H1 (cell line): ENCODE measurements around the gene PHYH.

Experiments used
- ASH2L ChIP-seq: fragments of 200-600, 300-600 bp; sonication (generic); IDR thresholded peaks from one replicate; pipeline ENCODE4 v1.7.1; 2017; ENCODE audit warnings: low read length
- ATF2 ChIP-seq: IDR thresholded peaks from 2 replicates; pipeline ENCODE4 v1.6.1; 2012; ENCODE audit warnings: low read length, inconsistent platforms
- CBX5 ChIP-seq: fragments of 300-800, 300-1000 bp; sonication (generic); IDR thresholded peaks from 2 replicates; pipeline ENCODE4 v1.7.1; 2016; ENCODE audit warnings: antibody characterized with exemption, low read length, low read depth
- CTCF ChIP-seq, 3 experiments: IDR thresholded peaks; 1 replicate in 2 of 3; 2 replicates in 1 of 3; pipeline versions ENCODE4 v1.5.1 to v1.6.1; 2011; ENCODE audit warnings: low read length in 3 of 3, mild to moderate bottlenecking in 3 of 3, inconsistent platforms in 2 of 3, low read depth in 1 of 3, moderate library complexity in 1 of 3; ENCODE audit not compliant: insufficient read depth in 1 of 3; ENCODE audit errors: control extremely low read depth in 1 of 3
- EZH2 ChIP-seq: fragments of 200-600 bp; sonication (generic); IDR thresholded peaks from 2 replicates; pipeline ENCODE4 v1.7.1; 2012; ENCODE audit warnings: low read depth, mild to moderate bottlenecking, moderate library complexity, low read length, inconsistent platforms; ENCODE audit not compliant: severe bottlenecking
- HDAC2 ChIP-seq, 2 experiments: fragments of 300-600 bp in 1 of 2; sonication (generic) in 1 of 2; IDR thresholded peaks; 2 replicates each; pipeline ENCODE4 v1.6.1; 2011 to 2012; ENCODE audit warnings: low read depth in 2 of 2, low read length in 2 of 2, mild to moderate bottlenecking in 2 of 2, moderate library complexity in 2 of 2, borderline replicate concordance in 1 of 2, inconsistent platforms in 1 of 2
- POLR2A ChIP-seq, 2 experiments: IDR thresholded peaks; 1 replicate in 1 of 2; 2 replicates in 1 of 2; pipeline ENCODE4 v1.6.1; 2011; ENCODE audit warnings: low read depth in 2 of 2, low read length in 2 of 2, mild to moderate bottlenecking in 2 of 2; ENCODE audit errors: control extremely low read depth in 1 of 2
- POLR2AphosphoS5 ChIP-seq: IDR thresholded peaks from 2 replicates; pipeline ENCODE4 v1.6.1; 2011; ENCODE audit warnings: low read depth, low read length
- RBBP5 ChIP-seq: IDR thresholded peaks from 2 replicates; pipeline ENCODE4 v1.7.1; 2012; ENCODE audit warnings: low read depth, mild to moderate bottlenecking, inconsistent platforms, low read length, moderate library complexity, borderline replicate concordance
- RFX5 ChIP-seq: IDR thresholded peaks from 2 replicates; pipeline ENCODE4 v1.6.1; 2011; ENCODE audit warnings: low read depth, low read length, improper control_type of control experiment, borderline replicate concordance
- RNF2 ChIP-seq: fragments of 200-900, 300-1000 bp; sonication (generic); IDR thresholded peaks from 2 replicates; pipeline ENCODE4 v1.7.1; 2016; ENCODE audit warnings: borderline replicate concordance, low read depth, mild to moderate bottlenecking, antibody characterized with exemption, low read length; ENCODE audit not compliant: poor library complexity, severe bottlenecking; ENCODE audit errors: missing control alignments
- SIN3A ChIP-seq, 2 experiments: IDR thresholded peaks in 1 of 2; conservative IDR thresholded peaks in 1 of 2; 2 replicates each; pipeline ENCODE4 v1.6.1; 2011 to 2012; ENCODE audit warnings: low read length in 2 of 2, improper control_type of control experiment in 1 of 2, low read depth in 1 of 2, mild to moderate bottlenecking in 1 of 2
- SP4 ChIP-seq: IDR thresholded peaks from 2 replicates; pipeline ENCODE4 v1.6.1; 2012; ENCODE audit warnings: low read length, inconsistent platforms
- TAF1 ChIP-seq: IDR thresholded peaks from 2 replicates; pipeline ENCODE4 v1.6.1; 2011; ENCODE audit warnings: mild to moderate bottlenecking, low read depth, low read length

GRCh38 chr10:13306103-13306502, 6.2 kb upstream of the PHYH start:
- TF ChIP-seq EZH2 (no peak), HDAC2 (IDR thresholded peaks at IDR 0.05; ENCODE audit: borderline replicate concordance in 1 of 2, low read depth in 2 of 2, low read length in 2 of 2) (no peak), CTCF (IDR thresholded peaks at IDR 0.05; ENCODE audit: control extremely low read depth in 1 of 3, insufficient read depth in 1 of 3, low read depth in 1 of 3, low read length in 3 of 3) (no peak), POLR2A (IDR thresholded peaks at IDR 0.05; ENCODE audit: control extremely low read depth in 1 of 2, low read depth in 2 of 2, low read length in 2 of 2) (no peak), SIN3A (conservative IDR thresholded peaks at IDR 0.05 in 1 of 2, IDR thresholded peaks at IDR 0.05 in 1 of 2; ENCODE audit: low read depth in 1 of 2, low read length in 2 of 2) (no peak), ASH2L (no peak), RNF2 (no peak), RFX5 (no peak), SP4 (no peak), POLR2AphosphoS5 (no peak), CBX5 (no peak), TAF1 (no peak), RBBP5 (no peak), ATF2 (no peak)
